Neural progenitor cell (in vitro differentiated cells): ENCODE results near the gene GRP. TPM values are rescaled to one million over a fixed set of nuclear protein-coding genes. Genes with fewer than 3 reads are reported as not detected.

Experiments used
- DNase-seq: peaks from one replicate; pipeline ENCODE4 v3.0.0-alpha.2; 2016; ENCODE audit warnings: low spot score
- H2AFZ ChIP-seq: fragments of 200-600 bp; sonication (generic); replicated peaks from 2 replicates; pipeline ENCODE4 v1.6.1; 2016; ENCODE audit warnings: antibody characterized with exemption
- H3F3A ChIP-seq: fragments of 200-600 bp; sonication (generic); 2 replicates; pipeline ENCODE4 v1.6.1; 2016; ENCODE audit warnings: antibody characterized with exemption, low read depth
- H3K27ac ChIP-seq: fragments of 200-600 bp; sonication (generic); 2 replicates; pipeline ENCODE4 v1.5.1; 2016; ENCODE audit warnings: mild to moderate bottlenecking
- H3K27me3 ChIP-seq: fragments of 200-600 bp; sonication (generic); 2 replicates; pipeline ENCODE4 v1.6.1; 2016; ENCODE audit warnings: mild to moderate bottlenecking, moderate library complexity
- H3K36me3 ChIP-seq: fragments of 200-600 bp; sonication (generic); 2 replicates; pipeline ENCODE4 v1.5.1; 2016
- H3K4me1 ChIP-seq: fragments of 200-600 bp; sonication (generic); 2 replicates; pipeline ENCODE4 v1.6.1; 2016; ENCODE audit warnings: mixed run types
- H3K4me2 ChIP-seq: fragments of 200-600 bp; sonication (generic); 2 replicates; pipeline ENCODE4 v1.6.1; 2016
- H3K4me3 ChIP-seq: fragments of 200-600 bp; sonication (generic); 2 replicates; pipeline ENCODE4 v1.5.1; 2016
- H3K79me2 ChIP-seq: fragments of 200-600 bp; sonication (generic); 2 replicates; pipeline ENCODE4 v1.6.1; 2016; ENCODE audit warnings: low read depth
- H3K9ac ChIP-seq: fragments of 200-600 bp; sonication (generic); 2 replicates; pipeline ENCODE4 v1.6.1; 2016
- H3K9me3 ChIP-seq: fragments of 200-600 bp; sonication (generic); 2 replicates; pipeline ENCODE4 v1.5.1; 2016; ENCODE audit warnings: low read depth
- H4K20me1 ChIP-seq: fragments of 200-600 bp; sonication (generic); 2 replicates; pipeline ENCODE4 v1.6.1; 2016; ENCODE audit warnings: low read depth
- H3K27ac Mint-ChIP-seq: 3 replicates; pipeline ENCODE4 v1.8.0; 2021; ENCODE audit warnings: mixed read lengths
- H3K27me3 Mint-ChIP-seq: 2 replicates; pipeline ENCODE4 v1.8.0; 2022; ENCODE audit warnings: low read depth, mild to moderate bottlenecking, inconsistent platforms, moderate library complexity, mixed read lengths; ENCODE audit not compliant: insufficient read depth
- H3K36me3 Mint-ChIP-seq: 3 replicates; pipeline ENCODE4 v1.8.0; 2021; ENCODE audit warnings: mixed read lengths
- H3K4me1 Mint-ChIP-seq: 3 replicates; pipeline ENCODE4 v1.8.0; 2021; ENCODE audit warnings: mixed read lengths
- H3K4me3 Mint-ChIP-seq: 3 replicates; pipeline ENCODE4 v1.8.0; 2021; ENCODE audit warnings: mild to moderate bottlenecking, moderate library complexity, mixed read lengths
- H3K9me3 Mint-ChIP-seq: 3 replicates; pipeline ENCODE4 v1.8.0; 2020; ENCODE audit warnings: mixed read lengths
- CTCF ChIP-seq: fragments of 200-600 bp; sonication (generic); IDR thresholded peaks from 2 replicates; pipeline ENCODE4 v1.5.1; 2017; ENCODE audit warnings: antibody characterized with exemption, mild to moderate bottlenecking
- EZH2 ChIP-seq: fragments of 200-600 bp; sonication (generic); IDR thresholded peaks from 2 replicates; pipeline ENCODE4 v1.6.1; 2017; ENCODE audit warnings: antibody characterized with exemption, mild to moderate bottlenecking, moderate library complexity
- EZH2phosphoT487 ChIP-seq: fragments of 200-600 bp; sonication (generic); IDR thresholded peaks from 2 replicates; pipeline ENCODE4 v1.6.1; 2017; ENCODE audit warnings: antibody characterized with exemption
- total RNA-seq: library from RNA; depleted of rRNA; stranded (reverse); fragments of >200 nt; gene quantifications from 2 replicates; pipeline ENCODE4 v1.2.3, GENCODE V29; 2015; ENCODE audit warnings: low replicate concordance

Gene GRP
- total RNA-seq, 1 donor from 2014 or later: not detected

- no peak overlapping the region for H3K4me3 ChIP-seq
- Mint-ChIP-seq H3K27ac (no peak overlapping the region), H3K27me3 (no peaks in the 10 kb centered on the region), H3K4me1 (no peaks in the 10 kb centered on the region), H3K36me3 (no peaks in the 10 kb centered on the region), H3K4me3 (no peak overlapping the region), H3K9me3 (no peaks in the 10 kb centered on the region)
- peaks cover 4% of the 10 kb centered on the region for H3F3A ChIP-seq
- no peak overlapping the region for H3K4me2 ChIP-seq
- H3K9ac ChIP-seq: no peak overlapping the region
- H2AFZ ChIP-seq: no peak overlapping the region
- no peaks in the 10 kb centered on the region for H3K9me3 ChIP-seq
- H3K36me3 ChIP-seq: no peaks in the 10 kb centered on the region
- H3K27ac ChIP-seq: no peak overlapping the region
- H3K79me2 ChIP-seq: no peaks in the 10 kb centered on the region
- no peaks in the 10 kb centered on the region for H4K20me1 ChIP-seq
- H3K27me3 ChIP-seq: no peaks in the 10 kb centered on the region
- H3K4me1 ChIP-seq: no peaks in the 10 kb centered on the region
- no peak for DNase-seq
- TF ChIP-seq CTCF: no peak
- no peak for TF ChIP-seq EZH2phosphoT487
- TF ChIP-seq EZH2: no peak
Observed at GRCh38 chr18:59238385-59238784, 18.4 kb downstream of the GRP start.

GRCh38 chr18:59239642-59240041 is 19.7 kb downstream of the GRP start:
- Histone ChIP-seq H3F3A (no peaks in the 10 kb centered on the region), H3K27me3 (peaks cover 11% of the 10 kb centered on the region), H3K79me2 (no peaks in the 10 kb centered on the region), H3K4me1 (no peaks in the 10 kb centered on the region), H3K4me3 (no peak overlapping the region), H3K27ac (no peak overlapping the region), H3K4me2 (no peak overlapping the region), H2AFZ (no peak overlapping the region), H3K9ac (no peak overlapping the region), H3K36me3 (no peaks in the 10 kb centered on the region), H3K9me3 (no peaks in the 10 kb centered on the region), H4K20me1 (no peaks in the 10 kb centered on the region)
- TF ChIP-seq EZH2phosphoT487: no peak
- TF ChIP-seq EZH2: no peak
- no peak for TF ChIP-seq CTCF
- Mint-ChIP-seq H3K27ac (no peak overlapping the region), H3K4me1 (no peaks in the 10 kb centered on the region), H3K9me3 (no peaks in the 10 kb centered on the region), H3K36me3 (no peaks in the 10 kb centered on the region), H3K4me3 (no peak overlapping the region), H3K27me3 (peaks cover 3% of the 10 kb centered on the region)
- no peak for DNase-seq

- Mint-ChIP-seq H3K4me3 (no peak overlapping the region), H3K4me1 (no peaks in the 10 kb centered on the region), H3K9me3 (no peaks in the 10 kb centered on the region), H3K36me3 (no peaks in the 10 kb centered on the region), H3K27ac (no peak overlapping the region), H3K27me3 (peaks cover 3% of the 10 kb centered on the region)
- H4K20me1 ChIP-seq: no peaks in the 10 kb centered on the region
- no peak for TF ChIP-seq EZH2
- no peak for TF ChIP-seq CTCF
- no peak for TF ChIP-seq EZH2phosphoT487
- DNase-seq: no peak
- no peak overlapping the region for H3K9ac ChIP-seq
- H2AFZ ChIP-seq: no peak overlapping the region
- no peak overlapping the region for H3K4me2 ChIP-seq
- H3K4me3 ChIP-seq: no peak overlapping the region
- no peaks in the 10 kb centered on the region for H3K9me3 ChIP-seq
- H3K36me3 ChIP-seq: no peaks in the 10 kb centered on the region
- no peaks in the 10 kb centered on the region for H3F3A ChIP-seq
- H3K27me3 ChIP-seq: peaks cover 43% of the 10 kb centered on the region
- H3K4me1 ChIP-seq: no peaks in the 10 kb centered on the region
- no peak overlapping the region for H3K27ac ChIP-seq
- no peaks in the 10 kb centered on the region for H3K79me2 ChIP-seq
Observed at GRCh38 chr18:59242906-59243305, 22.9 kb downstream of the GRP start.

GRCh38 chr18:59246796-59247195 is 26.8 kb downstream of the GRP start:
- TF ChIP-seq CTCF (no peak), EZH2phosphoT487 (no peak), EZH2 (no peak)
- no peaks in the 10 kb centered on the region for H3K9me3 ChIP-seq
- no peaks in the 10 kb centered on the region for H3K4me1 Mint-ChIP-seq
- no peak overlapping the region for H3K27ac ChIP-seq
- no peaks in the 10 kb centered on the region for H3F3A ChIP-seq
- H3K36me3 ChIP-seq: no peaks in the 10 kb centered on the region
- no peaks in the 10 kb centered on the region for H3K4me1 ChIP-seq
- H3K9me3 Mint-ChIP-seq: no peaks in the 10 kb centered on the region
- H3K27me3 ChIP-seq: peaks cover 56% of the 10 kb centered on the region
- H3K4me2 ChIP-seq: no peak overlapping the region
- no peaks in the 10 kb centered on the region for H3K79me2 ChIP-seq
- no peak overlapping the region for H2AFZ ChIP-seq
- H3K36me3 Mint-ChIP-seq: no peaks in the 10 kb centered on the region
- H3K27me3 Mint-ChIP-seq: peaks cover 7% of the 10 kb centered on the region
- H3K4me3 ChIP-seq: no peak overlapping the region
- no peak overlapping the region for H3K9ac ChIP-seq
- H4K20me1 ChIP-seq: no peaks in the 10 kb centered on the region
- no peak overlapping the region for H3K27ac Mint-ChIP-seq
- H3K4me3 Mint-ChIP-seq: no peak overlapping the region
- DNase-seq: no peak
